NCI-H2029 treated with DMSO at 0.1 percent for 48 hours (cell line): ENCODE results near the gene RIMS4.

Experiments used
- DNase-seq: peaks from one replicate; lab custom pipeline; 2025; lab: John Stamatoyannopoulos, UW

RIMS4 gene

GRCh38 chr20:44701858-44702256 is 108.5 kb downstream of the RIMS4 start:
- no peak for DNase-seq
